HG03095 (cell line): Measurements from ENCODE around the gene MSLN.
"Not testable (repeated sequence)": the region's sequence is repeated elsewhere in the genome, so short reads cannot be mapped to it uniquely, and the experiment has no call there.

Experiments used
- ATAC-seq: cut with Tn5 transposase; IDR thresholded peaks from one replicate; pipeline ENCODE4 v1.9.1; 2021; ENCODE audit warnings: moderate library complexity; ENCODE audit not compliant: unreplicated experiment

MSLN gene

DNA sequence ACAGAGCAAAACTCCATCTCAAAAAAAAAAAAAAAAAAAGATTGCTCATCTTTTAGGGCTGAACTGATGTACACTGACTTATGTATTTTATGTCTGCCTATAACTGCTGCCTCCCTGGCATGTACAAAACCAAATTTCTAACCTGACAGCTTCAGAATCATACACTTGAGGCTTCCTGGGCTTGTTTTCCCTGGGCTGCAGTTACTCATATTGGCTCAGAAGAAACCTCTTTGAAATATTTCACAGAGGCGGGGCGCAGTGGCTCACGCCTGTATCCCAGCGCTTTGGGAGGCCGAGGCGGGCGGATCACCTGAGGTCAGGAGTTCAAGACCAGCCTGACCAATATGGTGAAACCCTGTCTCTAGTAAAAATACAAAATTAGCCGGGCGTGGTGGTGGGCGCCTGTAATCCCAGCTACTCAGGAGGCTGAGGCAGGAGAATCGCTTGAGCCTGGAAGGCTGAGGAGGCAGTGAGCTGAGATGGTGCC is 6.4 kb upstream of the MSLN start:
- not testable (repeated sequence) for ATAC-seq

GRCh38 chr16:754656-755055 is 5.9 kb upstream of the MSLN start:
- ATAC-seq: no peak

GRCh38 chr16:756428-756827 is 4.1 kb upstream of the MSLN start:
- ATAC-seq: no peak

DNA sequence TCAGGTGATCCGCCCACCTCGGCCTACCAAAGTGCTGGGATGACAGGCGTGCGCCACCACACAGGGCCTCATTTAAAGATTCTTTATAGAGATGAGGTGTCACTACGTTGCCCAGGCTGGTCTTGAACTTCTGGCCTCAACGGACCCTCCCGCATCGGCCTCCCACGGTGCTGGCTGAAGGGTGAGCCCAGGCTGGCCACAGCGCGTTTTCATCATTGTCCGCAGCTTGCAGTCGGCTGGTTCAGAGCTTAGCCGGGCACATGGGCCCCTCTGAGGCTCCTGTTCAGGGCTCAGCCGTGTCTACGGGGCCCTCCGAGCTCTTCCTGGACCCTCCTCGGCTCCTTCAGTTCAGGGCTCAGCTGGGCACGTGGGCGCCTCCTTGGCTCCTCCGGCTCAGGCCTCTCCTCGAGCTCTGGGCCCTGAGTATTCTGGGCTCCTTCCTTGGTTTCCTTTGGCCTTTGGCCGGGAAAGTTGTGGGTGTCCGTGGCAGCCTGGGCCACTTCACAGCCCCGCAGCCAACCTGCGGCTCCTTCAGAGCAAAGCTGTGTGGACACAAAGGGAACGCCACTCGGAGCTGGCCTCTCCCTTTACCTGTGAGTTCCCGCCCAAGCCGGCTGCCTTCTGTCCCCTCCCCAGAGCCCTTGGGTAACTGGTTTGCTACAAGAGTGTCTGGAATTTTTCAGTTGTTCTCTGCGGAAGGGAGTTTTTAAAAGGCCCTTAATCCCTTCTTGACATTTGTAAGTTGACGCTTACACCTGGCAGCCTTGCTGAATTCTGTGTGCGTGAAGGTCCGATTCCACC is 1.2 kb upstream of the MSLN start:
- no peak for ATAC-seq

DNA sequence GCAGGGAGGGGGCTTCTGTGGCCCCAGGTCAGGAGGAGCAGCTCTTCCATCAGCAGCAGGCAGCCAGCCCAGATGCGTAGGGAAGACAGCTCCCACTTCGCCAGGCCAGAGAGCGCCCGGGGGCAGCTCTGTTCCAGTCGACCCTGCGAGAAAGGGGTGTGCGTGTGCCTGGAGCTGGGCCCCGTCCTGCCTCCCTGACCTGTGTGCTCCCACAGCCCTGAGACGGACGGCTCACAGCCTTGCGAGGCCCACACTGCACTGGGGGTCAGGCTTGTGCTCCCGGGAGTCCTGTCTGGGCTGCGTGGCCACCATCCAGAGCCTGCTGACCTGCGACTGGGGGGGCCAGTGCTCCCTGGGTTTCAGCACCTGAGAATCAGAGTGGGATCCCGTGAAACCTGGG is 469 bp upstream of the MSLN start:
- ATAC-seq: no peak

- ATAC-seq: no peak
Observed at GRCh38 chr16:761625-762513, 1.3 kb downstream of the MSLN start.

- no peak for ATAC-seq
Observed at GRCh38 chr16:762595-763268, 2.2 kb downstream of the MSLN start.

GRCh38 chr16:763369-764183 is 3.0 kb downstream of the MSLN start:
- no peak for ATAC-seq

DNA sequence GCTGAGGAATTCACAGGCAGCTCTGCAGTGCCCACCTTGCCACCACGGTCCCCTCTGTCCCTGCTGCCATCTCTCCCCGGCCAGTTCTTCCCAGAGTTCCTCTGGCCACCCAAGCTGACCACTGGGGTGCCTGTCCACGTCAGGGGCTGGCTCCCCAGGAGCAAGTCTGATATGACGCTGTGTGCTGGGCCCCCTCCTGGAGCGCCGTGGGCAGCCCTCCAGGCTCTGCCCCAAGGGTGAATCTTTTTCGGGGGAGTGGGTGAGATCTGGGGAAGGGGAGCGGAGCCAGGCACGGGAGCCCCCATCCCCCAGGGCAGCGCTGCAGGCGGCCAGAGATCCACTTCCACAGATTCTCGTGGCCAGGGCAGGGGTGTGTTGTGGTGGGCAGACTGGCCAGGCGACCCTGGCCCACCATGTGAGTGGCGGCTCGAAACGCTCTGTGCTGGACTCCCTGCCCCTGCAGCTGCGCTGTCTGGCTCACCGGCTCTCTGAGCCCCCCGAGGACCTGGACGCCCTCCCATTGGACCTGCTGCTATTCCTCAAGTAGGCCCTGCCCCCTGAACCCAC is 3.7 kb downstream of the MSLN start:
- no peak for ATAC-seq

GRCh38 chr16:764848-765487 is 4.4 kb downstream of the MSLN start:
- ATAC-seq: no peak

GRCh38 chr16:765488-765865 is 4.9 kb downstream of the MSLN start:
- no peak for ATAC-seq

DNA sequence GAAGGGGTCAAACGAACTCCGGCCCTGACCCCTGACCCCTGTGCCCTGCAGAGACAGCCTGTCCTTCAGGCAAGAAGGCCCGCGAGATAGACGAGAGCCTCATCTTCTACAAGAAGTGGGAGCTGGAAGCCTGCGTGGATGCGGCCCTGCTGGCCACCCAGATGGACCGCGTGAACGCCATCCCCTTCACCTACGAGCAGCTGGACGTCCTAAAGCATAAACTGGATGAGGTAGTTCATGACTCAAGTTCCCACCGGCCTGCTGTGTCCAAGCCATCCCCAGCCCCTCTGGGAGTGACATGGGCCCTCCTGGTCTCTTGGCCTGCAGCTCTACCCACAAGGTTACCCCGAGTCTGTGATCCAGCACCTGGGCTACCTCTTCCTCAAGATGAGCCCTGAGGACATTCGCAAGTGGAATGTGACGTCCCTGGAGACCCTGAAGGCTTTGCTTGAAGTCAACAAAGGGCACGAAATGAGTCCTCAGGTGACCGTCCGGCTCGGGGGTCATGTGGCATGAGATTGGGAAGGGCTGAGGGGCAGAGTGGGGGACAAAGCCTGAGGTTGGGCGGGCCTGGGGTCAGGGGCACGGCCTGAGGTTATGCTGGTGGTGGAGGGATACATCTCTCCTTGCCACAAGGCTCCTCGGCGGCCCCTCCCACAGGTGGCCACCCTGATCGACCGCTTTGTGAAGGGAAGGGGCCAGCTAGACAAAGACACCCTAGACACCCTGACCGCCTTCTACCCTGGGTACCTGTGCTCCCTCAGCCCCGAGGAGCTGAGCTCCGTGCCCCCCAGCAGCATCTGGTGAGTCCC is 5.7 kb downstream of the MSLN start:
- ATAC-seq: no peak

DNA sequence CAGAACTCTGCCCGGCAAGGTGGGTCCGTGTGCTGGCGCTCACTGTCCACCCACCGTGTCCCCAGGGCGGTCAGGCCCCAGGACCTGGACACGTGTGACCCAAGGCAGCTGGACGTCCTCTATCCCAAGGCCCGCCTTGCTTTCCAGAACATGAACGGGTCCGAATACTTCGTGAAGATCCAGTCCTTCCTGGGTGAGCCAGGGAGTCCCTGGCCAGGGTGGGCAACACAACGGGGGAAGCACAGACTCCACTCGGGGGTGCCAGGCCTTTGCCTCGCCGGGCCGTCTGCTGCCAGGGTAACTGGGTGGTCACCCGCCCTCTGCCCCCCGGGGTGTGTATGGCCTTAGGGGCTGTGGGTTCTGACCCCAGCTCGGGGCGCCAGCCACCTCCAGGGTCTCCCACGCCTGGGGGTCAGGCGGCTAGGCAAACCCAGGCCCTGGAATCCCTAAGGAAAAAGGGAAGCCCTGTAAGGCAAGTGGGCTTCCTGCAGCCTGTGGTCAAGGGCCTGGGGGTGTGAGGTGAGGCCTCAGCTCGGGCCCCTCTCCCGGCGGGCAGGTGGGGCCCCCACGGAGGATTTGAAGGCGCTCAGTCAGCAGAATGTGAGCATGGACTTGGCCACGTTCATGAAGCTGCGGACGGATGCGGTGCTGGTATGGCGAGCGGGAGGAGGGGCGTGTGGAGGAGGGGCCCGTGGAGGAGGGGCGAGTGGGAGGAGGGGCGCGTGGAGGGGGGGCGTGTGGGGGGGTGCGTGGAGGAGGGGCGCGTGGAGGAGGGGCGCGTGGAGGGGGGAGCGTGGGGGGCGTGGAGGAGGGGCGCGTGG is 6.5 kb downstream of the MSLN start:
- no peak for ATAC-seq

DNA sequence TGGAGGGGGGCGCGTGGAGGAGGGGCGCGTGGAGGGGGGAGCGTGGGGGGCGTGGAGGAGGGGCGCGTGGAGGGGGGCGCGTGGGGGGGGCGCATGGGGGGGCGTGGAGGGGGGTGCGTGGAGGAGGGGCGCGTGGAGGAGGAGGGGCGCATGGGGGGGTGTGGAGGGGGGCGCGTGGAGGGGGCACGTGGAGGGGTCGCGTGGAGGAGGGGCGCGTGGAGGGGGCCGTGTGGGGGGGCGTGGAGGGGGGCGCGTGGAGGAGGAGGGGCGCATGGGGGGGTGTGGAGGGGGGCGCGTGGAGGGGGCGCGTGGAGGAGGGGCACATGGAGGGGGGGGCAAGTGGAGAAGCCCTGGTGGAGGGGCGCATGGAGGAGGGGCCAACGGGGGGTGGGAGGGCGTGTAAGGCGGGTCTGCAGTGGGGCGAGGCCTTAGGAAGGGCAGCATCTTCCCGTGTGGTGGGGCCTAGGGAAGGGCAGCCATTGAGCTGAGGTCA is 7.3 kb downstream of the MSLN start:
- no peak for ATAC-seq

- no peak for ATAC-seq
Observed at GRCh38 chr16:768428-768827, 7.9 kb downstream of the MSLN start.

DNA sequence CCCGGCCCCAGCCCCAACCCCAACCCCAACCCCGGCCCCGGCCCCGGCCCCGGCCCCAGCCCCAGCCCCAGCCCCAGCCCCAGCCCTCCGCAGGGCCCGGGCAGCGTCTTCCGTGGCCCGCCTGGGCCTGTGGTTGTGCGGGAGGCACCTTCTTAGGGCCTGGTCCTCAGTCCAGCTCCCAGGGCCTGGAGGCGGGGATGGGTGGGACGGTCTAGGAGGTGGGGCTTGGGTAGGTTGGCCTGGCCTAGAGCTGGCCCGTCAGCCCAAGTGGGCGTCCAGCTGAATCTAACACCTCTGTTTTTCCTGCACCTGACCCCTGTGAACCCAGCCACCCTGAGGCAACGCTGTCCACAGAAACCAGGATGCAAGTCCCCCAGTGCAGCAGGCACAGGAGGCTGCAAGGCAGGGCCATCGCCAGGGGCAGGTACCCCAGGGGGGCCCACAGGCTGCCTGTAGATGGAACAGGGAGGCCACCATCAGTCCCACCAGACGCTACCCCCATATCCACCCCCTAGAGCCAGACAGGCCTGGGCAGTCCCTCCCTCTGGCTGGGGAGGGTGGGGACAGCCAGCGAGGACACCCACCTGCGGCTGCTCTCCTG is 8.8 kb downstream of the MSLN start:
- ATAC-seq: no peak

DNA sequence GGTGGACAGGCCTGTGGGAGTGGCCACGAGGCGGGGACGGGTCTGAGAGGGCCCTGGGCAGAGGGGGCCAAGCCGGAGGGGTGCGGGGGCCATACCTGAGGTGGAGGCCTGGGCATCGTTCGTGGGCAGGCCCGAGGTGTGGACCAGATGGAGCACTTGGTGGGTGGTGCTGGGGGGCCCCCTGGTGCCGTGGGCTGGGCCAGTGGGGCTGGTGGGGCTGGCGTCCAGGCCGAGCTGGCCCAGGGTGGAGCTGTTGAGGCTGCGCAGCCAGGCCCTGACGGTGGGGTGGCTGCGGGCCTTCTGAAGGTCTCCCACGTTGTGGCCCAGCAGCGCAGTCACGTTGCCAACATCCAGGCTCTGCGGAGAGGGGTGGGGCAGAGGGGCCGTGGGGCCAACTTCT is 9.4 kb downstream of the MSLN start:
- ATAC-seq: no peak

GRCh38 chr16:770411-770810 is 9.9 kb downstream of the MSLN start:
- no peak for ATAC-seq
